GM12801 (cell line): ENCODE results near the gene UBAC2.

Source experiments
- TF ChIP-seq, protein P1 (sequence below): IDR thresholded peaks from one replicate; pipeline ENCODE4 v1.5.1; 2011; ENCODE audit warnings: control low read depth; ENCODE audit not compliant: insufficient read length; ENCODE audit errors: extremely low read depth

UBAC2 gene

DNA sequence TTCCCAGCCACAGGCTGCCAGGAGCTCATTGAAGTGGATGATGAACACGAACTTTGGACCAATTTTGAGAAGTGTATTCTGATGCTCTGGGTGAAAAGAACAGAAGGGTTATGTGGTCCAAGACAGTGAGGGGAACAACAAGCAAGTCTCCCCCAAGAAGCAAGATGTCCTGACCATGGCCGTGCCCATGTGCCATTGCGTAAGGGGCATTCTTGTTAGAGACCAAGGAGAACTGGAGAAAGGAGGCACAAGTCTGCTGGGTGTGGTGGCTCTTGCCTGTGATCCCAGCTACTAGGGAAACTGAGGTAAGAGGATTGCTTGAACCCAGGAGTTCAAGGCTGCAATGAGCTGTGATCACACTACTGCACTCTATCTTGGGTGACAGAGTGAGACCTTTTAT is 27.0 kb upstream of the UBAC2 start:
- TF ChIP-seq, protein P1, sequence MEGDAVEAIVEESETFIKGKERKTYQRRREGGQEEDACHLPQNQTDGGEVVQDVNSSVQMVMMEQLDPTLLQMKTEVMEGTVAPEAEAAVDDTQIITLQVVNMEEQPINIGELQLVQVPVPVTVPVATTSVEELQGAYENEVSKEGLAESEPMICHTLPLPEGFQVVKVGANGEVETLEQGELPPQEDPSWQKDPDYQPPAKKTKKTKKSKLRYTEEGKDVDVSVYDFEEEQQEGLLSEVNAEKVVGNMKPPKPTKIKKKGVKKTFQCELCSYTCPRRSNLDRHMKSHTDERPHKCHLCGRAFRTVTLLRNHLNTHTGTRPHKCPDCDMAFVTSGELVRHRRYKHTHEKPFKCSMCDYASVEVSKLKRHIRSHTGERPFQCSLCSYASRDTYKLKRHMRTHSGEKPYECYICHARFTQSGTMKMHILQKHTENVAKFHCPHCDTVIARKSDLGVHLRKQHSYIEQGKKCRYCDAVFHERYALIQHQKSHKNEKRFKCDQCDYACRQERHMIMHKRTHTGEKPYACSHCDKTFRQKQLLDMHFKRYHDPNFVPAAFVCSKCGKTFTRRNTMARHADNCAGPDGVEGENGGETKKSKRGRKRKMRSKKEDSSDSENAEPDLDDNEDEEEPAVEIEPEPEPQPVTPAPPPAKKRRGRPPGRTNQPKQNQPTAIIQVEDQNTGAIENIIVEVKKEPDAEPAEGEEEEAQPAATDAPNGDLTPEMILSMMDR: no peak

DNA sequence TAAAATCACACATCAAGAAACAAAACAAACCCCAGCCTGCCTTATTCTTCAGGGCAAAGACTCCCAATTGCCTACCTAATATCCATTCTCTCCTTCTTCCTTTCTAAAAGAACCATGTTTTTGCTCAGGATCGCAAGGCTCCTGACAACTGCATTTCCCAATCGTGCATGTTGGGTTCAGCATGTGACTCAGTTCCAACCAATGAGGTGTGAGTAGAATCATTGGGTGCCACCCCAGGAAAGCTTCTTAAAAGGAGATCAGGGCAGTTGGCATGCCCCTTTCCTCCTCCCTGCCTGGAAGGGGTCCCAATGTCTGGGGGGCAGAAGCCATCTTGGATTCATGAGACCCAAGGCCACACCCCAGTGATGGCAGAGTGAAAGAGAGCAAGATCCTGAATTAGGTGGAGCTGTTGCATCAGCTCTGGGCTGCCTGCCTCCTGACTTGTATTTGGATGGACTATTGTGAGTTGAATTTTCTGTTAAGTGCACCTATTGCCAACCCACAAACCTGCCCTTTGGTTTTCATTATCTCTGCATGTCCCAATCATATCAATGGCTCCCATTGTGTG is 26.0 kb upstream of the UBAC2 start:
- TF ChIP-seq, protein P1: no peak

DNA sequence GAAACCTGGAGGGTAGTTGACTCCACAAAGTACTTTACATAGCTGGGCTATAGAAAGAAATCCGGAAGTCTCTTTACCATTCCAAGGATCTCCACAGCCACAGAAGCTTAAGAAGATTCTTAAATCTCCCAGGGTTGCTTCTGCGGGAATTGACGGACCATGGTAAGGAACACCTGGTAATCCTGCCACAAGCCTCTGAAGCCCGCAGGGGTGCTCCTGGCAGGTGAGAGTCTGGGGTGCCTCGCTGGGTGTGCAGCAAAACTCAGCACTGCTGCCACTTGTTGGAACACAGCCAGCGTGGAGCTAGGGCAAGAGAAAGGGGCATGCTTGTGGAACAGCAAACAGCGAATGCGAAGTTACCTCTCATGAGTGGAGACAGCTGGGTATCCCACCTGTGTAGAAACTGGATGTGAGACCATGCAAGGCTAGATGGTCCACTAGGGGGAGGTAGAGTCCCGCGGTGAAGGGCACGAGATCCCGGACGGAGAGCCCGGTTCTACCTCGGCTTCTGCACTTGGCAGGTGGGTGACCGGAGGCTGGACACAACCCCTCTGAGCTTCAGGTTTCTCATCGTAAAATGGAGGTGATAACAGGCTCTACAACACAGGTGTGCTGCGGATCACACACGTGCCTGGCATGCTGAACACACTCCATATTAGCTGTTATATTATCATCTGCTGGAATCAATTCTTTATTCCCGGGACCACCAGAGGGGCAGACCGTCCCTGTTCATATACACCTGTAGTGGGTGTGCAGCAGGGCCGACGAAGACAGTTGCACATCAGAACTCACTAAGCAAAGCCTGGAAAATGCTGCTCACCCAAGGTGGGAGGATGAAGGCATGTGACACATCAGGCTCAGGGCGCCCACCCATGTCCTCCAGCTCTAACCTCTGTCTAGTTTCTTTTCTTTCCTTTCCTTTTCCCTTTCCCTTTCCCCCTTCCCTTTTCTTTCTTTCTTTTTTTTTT is 24.1 kb upstream of the UBAC2 start:
- TF ChIP-seq, protein P1: no peak

DNA sequence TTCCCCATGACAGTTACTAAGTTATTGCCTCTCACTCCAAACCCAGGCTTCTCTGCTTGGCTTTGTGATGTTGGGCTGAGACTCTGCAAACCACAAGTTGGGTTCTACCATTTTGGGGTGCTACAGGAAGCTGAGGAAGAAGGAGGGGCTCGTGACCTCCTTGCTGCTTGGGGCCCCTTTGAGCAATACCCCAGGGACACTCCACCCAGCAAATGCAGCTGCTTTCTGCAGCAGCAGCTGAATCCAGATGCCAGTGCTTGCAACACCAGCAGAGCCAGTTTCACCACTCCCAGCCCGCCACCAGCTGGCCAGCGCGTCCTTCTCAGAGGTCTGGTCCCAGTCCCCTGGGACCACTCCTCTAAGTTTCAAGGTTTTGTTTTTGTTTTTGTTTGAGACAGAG is 22.0 kb upstream of the UBAC2 start:
- TF ChIP-seq, protein P1: no peak

DNA sequence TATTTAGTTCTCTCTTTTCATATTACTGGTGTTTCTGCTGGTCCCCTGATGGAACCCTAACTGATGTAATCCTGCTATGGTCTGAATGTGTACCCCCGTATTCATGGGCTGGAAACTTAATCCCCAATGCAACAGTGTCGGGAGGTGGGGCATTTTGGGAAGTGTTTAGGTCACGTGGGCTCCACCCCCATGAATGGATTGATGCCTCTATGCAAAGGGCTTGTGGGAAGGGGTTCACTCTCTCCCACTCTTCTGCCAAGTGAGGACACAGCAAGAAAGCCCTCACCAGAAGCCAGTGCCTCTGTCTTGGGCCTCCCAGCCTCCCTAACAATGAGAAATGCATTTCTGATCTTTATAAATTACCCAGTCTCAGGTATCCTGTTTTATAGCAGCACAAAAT is 21.2 kb upstream of the UBAC2 start:
- TF ChIP-seq, protein P1: no peak

DNA sequence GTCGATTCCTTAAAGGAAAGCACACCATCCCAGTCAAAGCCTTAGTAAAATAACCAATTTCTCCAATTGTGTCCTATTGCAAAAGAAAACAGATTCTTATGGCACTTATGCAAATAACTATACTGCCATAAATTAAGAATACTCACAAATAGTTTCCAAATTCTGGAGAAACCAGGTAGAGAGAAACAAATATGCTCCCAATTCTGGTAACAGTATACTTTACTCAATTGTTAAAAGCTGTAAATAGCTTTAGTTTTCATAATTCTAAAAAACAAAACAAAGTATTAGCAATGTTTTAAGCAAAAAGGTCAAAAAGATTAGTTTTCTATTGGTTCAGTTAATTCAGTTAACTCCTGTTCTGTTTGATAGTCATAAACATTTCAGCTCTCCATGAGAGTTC is 18.2 kb upstream of the UBAC2 start:
- TF ChIP-seq, protein P1: no peak

DNA sequence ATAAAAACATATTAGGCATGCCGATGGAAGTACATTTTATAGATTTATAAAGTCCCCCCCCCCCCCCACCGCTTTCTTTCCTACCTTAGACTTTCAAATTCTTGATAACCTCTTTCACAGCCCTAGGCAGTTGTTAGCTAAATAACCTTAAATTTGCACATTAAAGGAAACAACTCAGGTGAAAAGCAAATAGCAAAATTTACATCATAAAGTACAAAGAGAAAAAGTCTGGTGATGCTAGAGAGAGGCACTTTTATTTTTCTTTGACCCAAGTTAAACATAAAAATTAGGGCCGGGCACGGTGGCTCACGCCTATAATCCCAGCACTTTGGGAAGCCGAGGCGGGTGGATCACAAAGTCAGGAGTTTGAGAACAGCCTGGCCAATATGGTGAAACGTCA is 15.0 kb upstream of the UBAC2 start:
- TF ChIP-seq, protein P1: no peak
